ENCODE results near the gene UFC1. TPM values are rescaled to one million over a fixed set of nuclear protein-coding genes. Genes with fewer than 3 reads are reported as not detected.

Gene UFC1
- total and polyA plus RNA-seq, 2 of the 13 experiments (the other 11 are each of a cell fraction or from before 2014, with no cell fraction given): 72.8 to 85.2 TPM

DNA sequence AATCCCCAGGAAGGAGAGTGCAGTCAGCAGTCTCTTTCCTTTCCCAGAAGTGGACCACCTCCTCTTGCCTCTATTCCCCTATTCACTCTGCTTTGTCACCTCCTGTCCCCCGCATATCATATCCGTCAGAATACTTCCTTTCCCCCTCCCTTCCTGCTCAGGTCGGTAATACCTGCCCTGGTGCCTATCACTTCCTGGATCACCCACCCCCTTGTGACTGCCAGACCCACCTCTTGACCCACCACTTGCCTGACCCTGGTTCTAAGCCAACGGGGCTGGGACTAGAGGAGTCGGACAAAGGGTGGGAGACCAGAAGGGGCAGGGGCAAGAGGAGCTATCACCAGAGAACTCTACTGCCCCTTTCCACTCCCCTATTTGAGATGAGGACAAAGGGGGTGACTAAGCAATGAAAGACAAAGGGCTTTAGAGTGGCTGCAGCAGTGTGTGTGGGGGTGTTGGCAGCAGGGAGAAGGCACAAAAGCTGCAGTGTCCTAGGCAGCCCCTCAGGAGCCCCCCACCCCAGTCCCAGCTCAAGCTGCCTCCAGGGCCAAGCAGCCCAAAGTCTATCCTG lies 46.7 kb downstream of the UFC1 start (continued):
- TF ChIP-seq, protein P1, sequence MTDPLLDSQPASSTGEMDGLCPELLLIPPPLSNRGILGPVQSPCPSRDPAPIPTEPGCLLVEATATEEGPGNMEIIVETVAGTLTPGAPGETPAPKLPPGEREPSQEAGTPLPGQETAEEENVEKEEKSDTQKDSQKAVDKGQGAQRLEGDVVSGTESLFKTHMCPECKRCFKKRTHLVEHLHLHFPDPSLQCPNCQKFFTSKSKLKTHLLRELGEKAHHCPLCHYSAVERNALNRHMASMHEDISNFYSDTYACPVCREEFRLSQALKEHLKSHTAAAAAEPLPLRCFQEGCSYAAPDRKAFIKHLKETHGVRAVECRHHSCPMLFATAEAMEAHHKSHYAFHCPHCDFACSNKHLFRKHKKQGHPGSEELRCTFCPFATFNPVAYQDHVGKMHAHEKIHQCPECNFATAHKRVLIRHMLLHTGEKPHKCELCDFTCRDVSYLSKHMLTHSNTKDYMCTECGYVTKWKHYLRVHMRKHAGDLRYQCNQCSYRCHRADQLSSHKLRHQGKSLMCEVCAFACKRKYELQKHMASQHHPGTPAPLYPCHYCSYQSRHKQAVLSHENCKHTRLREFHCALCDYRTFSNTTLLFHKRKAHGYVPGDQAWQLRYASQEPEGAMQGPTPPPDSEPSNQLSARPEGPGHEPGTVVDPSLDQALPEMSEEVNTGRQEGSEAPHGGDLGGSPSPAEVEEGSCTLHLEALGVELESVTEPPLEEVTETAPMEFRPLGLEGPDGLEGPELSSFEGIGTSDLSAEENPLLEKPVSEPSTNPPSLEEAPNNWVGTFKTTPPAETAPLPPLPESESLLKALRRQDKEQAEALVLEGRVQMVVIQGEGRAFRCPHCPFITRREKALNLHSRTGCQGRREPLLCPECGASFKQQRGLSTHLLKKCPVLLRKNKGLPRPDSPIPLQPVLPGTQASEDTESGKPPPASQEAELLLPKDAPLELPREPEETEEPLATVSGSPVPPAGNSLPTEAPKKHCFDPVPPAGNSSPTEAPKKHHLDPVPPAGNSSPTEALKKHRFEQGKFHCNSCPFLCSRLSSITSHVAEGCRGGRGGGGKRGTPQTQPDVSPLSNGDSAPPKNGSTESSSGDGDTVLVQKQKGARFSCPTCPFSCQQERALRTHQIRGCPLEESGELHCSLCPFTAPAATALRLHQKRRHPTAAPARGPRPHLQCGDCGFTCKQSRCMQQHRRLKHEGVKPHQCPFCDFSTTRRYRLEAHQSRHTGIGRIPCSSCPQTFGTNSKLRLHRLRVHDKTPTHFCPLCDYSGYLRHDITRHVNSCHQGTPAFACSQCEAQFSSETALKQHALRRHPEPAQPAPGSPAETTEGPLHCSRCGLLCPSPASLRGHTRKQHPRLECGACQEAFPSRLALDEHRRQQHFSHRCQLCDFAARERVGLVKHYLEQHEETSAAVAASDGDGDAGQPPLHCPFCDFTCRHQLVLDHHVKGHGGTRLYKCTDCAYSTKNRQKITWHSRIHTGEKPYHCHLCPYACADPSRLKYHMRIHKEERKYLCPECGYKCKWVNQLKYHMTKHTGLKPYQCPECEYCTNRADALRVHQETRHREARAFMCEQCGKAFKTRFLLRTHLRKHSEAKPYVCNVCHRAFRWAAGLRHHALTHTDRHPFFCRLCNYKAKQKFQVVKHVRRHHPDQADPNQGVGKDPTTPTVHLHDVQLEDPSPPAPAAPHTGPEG (CRISPR knock-in tag; IDR thresholded peaks at IDR 0.05): no peak
- 0 out of 2 replicates have a peak, but pooled peaks have one; percentile 28 for TF ChIP-seq NR2C2 (CRISPR knock-in tag; IDR thresholded peaks at IDR 0.05; ENCODE audit: borderline replicate concordance)
- TF ChIP-seq HNF4A (CRISPR knock-in tag; IDR thresholded peaks at IDR 0.05): 0 out of 2 replicates have a peak, but pooled peaks have one; percentile 31
- TF ChIP-seq, protein P2, sequence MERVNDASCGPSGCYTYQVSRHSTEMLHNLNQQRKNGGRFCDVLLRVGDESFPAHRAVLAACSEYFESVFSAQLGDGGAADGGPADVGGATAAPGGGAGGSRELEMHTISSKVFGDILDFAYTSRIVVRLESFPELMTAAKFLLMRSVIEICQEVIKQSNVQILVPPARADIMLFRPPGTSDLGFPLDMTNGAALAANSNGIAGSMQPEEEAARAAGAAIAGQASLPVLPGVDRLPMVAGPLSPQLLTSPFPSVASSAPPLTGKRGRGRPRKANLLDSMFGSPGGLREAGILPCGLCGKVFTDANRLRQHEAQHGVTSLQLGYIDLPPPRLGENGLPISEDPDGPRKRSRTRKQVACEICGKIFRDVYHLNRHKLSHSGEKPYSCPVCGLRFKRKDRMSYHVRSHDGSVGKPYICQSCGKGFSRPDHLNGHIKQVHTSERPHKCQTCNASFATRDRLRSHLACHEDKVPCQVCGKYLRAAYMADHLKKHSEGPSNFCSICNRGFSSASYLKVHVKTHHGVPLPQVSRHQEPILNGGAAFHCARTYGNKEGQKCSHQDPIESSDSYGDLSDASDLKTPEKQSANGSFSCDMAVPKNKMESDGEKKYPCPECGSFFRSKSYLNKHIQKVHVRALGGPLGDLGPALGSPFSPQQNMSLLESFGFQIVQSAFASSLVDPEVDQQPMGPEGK (CRISPR knock-in tag; IDR thresholded peaks at IDR 0.05): peak; percentile 45; the same call in 1 of the 2 replicates
- no peak for TF ChIP-seq SOX6 (IDR thresholded peaks at IDR 0.05)
- peak; percentile 30; the same call in 1 of the 2 replicates for TF ChIP-seq SOX6 (CRISPR knock-in tag; IDR thresholded peaks at IDR 0.05)
- no peak for TF ChIP-seq ETV6 (CRISPR knock-in tag; conservative IDR thresholded peaks at IDR 0.05)
- no peak for TF ChIP-seq HDAC2 (CRISPR knock-in tag; IDR thresholded peaks at IDR 0.05)
- TF ChIP-seq, protein P3, sequence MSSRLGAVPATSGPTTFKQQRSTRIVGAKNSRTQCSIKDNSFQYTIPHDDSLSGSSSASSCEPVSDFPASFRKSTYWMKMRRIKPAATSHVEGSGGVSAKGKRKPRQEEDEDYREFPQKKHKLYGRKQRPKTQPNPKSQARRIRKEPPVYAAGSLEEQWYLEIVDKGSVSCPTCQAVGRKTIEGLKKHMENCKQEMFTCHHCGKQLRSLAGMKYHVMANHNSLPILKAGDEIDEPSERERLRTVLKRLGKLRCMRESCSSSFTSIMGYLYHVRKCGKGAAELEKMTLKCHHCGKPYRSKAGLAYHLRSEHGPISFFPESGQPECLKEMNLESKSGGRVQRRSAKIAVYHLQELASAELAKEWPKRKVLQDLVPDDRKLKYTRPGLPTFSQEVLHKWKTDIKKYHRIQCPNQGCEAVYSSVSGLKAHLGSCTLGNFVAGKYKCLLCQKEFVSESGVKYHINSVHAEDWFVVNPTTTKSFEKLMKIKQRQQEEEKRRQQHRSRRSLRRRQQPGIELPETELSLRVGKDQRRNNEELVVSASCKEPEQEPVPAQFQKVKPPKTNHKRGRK (CRISPR knock-in tag; IDR thresholded peaks at IDR 0.05): no peak
- TF ChIP-seq ZNF850 (CRISPR knock-in tag; conservative IDR thresholded peaks at IDR 0.05): no peak
- peak; percentile 33 for TF ChIP-seq TEAD3 (CRISPR knock-in tag; optimal IDR thresholded peaks at IDR 0.05; ENCODE audit: borderline replicate concordance)
- no peak for TF ChIP-seq ETV5 (CRISPR knock-in tag; IDR thresholded peaks at IDR 0.05; ENCODE audit: borderline replicate concordance)
- TF ChIP-seq, protein P4, sequence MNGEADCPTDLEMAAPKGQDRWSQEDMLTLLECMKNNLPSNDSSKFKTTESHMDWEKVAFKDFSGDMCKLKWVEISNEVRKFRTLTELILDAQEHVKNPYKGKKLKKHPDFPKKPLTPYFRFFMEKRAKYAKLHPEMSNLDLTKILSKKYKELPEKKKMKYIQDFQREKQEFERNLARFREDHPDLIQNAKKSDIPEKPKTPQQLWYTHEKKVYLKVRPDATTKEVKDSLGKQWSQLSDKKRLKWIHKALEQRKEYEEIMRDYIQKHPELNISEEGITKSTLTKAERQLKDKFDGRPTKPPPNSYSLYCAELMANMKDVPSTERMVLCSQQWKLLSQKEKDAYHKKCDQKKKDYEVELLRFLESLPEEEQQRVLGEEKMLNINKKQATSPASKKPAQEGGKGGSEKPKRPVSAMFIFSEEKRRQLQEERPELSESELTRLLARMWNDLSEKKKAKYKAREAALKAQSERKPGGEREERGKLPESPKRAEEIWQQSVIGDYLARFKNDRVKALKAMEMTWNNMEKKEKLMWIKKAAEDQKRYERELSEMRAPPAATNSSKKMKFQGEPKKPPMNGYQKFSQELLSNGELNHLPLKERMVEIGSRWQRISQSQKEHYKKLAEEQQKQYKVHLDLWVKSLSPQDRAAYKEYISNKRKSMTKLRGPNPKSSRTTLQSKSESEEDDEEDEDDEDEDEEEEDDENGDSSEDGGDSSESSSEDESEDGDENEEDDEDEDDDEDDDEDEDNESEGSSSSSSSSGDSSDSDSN (CRISPR knock-in tag; IDR thresholded peaks at IDR 0.05): 0 out of 2 replicates have a peak, but pooled peaks have one; percentile 19

Data from HepG2 (cell line).